Ishikawa (cell line): ENCODE data around the gene FRMD6.

Source experiments
- CEBPB ChIP-seq: IDR thresholded peaks from 2 replicates; pipeline ENCODE4 v1.6.1; 2012
- CREB1 ChIP-seq: IDR thresholded peaks from 2 replicates; pipeline ENCODE4 v1.6.1; 2012; ENCODE audit warnings: low read depth
- EGR1 ChIP-seq: IDR thresholded peaks from 2 replicates; pipeline ENCODE4 v1.6.1; 2012
- EP300 ChIP-seq: IDR thresholded peaks from 2 replicates; pipeline ENCODE4 v1.6.1; 2012; ENCODE audit warnings: borderline replicate concordance
- FOXM1 ChIP-seq: IDR thresholded peaks from 2 replicates; pipeline ENCODE4 v1.6.1; 2012; ENCODE audit warnings: low read depth, borderline replicate concordance
- MAX ChIP-seq: IDR thresholded peaks from 2 replicates; pipeline ENCODE4 v1.6.1; 2012
- RAD21 ChIP-seq: IDR thresholded peaks from 2 replicates; pipeline ENCODE4 v1.6.1; 2012; ENCODE audit warnings: low read depth
- REST ChIP-seq: IDR thresholded peaks from 2 replicates; pipeline ENCODE4 v1.6.1; 2012; ENCODE audit warnings: low read depth, mild to moderate bottlenecking
- TAF1 ChIP-seq: IDR thresholded peaks from 2 replicates; pipeline ENCODE4 v1.6.1; 2012; ENCODE audit warnings: low read depth, mild to moderate bottlenecking
- TEAD4 ChIP-seq: IDR thresholded peaks from 2 replicates; pipeline ENCODE4 v1.6.1; 2012
- YY1 ChIP-seq: IDR thresholded peaks from 2 replicates; pipeline ENCODE4 v1.6.1; 2012; ENCODE audit warnings: low read depth
- ZBTB7A ChIP-seq: IDR thresholded peaks from 2 replicates; pipeline ENCODE4 v1.6.1; 2012; ENCODE audit warnings: low read depth

GRCh38 chr14:51604073-51604472, 47.6 kb upstream of the FRMD6 start:
- TF ChIP-seq EP300 = no peak
- TF ChIP-seq YY1 = no peak
- TF ChIP-seq RAD21 = no peak
- TF ChIP-seq CEBPB = no peak
- no peak for TF ChIP-seq FOXM1
- TF ChIP-seq CREB1 = no peak
- no peak for TF ChIP-seq REST
- no peak for TF ChIP-seq MAX
- no peak for TF ChIP-seq ZBTB7A
- no peak for TF ChIP-seq EGR1
- TF ChIP-seq TEAD4 = no peak
- no peak for TF ChIP-seq TAF1
